ENCODE measurements around the gene BAZ1A. TPM values are rescaled to one million over a fixed set of nuclear protein-coding genes. Genes with fewer than 3 reads are reported as not detected.

BAZ1A gene
- total RNA-seq, 3 donors from 2014 or later: 34.1 to 65.3 (median 61.0) TPM

- H3K4me3 ChIP-seq: no peak overlapping the region
- TF ChIP-seq CTCF (IDR thresholded peaks at IDR 0.05) (no peak), POLR2AphosphoS5 (IDR thresholded peaks at IDR 0.05) (no peak), POLR2A (IDR thresholded peaks at IDR 0.05) (no peak)
- no peaks in the 10 kb centered on the region for H3K36me3 ChIP-seq
- no peaks in the 10 kb centered on the region for H3K27me3 ChIP-seq
- no peaks in the 10 kb centered on the region for H3K9me3 ChIP-seq
- DNase-seq (ENCODE audit: low spot score in 2 of 2): no peak
- intact Hi-C loops (cut with DNase I; ENCODE audit: low total_unique reads): no loop called here
- no peak overlapping the region for H3K27ac ChIP-seq
- no peaks in the 10 kb centered on the region for H3K4me1 ChIP-seq
These were observed 141.9 kb downstream of the BAZ1A start for GRCh38 chr14:34733245-34733644.

- no peak for DNase-seq (ENCODE audit: low spot score in 2 of 2)
- Histone ChIP-seq H3K4me1 (no peaks in the 10 kb centered on the region), H3K27me3 (no peaks in the 10 kb centered on the region), H3K4me3 (no peak overlapping the region), H3K27ac (no peak overlapping the region), H3K36me3 (no peaks in the 10 kb centered on the region), H3K9me3 (no peaks in the 10 kb centered on the region)
- TF ChIP-seq CTCF (IDR thresholded peaks at IDR 0.05) (no peak), POLR2A (IDR thresholded peaks at IDR 0.05) (no peak), POLR2AphosphoS5 (IDR thresholded peaks at IDR 0.05) (no peak)
- intact Hi-C loops (cut with DNase I; ENCODE audit: low total_unique reads): no loop called here
These were observed 142.4 kb downstream of the BAZ1A start for GRCh38 chr14:34732802-34733201.

- no peak overlapping the region for H3K4me3 ChIP-seq
- no peaks in the 10 kb centered on the region for H3K27me3 ChIP-seq
- TF ChIP-seq POLR2A (IDR thresholded peaks at IDR 0.05) (no peak), CTCF (IDR thresholded peaks at IDR 0.05) (no peak), POLR2AphosphoS5 (IDR thresholded peaks at IDR 0.05) (no peak)
- intact Hi-C loops (cut with DNase I; ENCODE audit: low total_unique reads): no loop called here
- no peaks in the 10 kb centered on the region for H3K36me3 ChIP-seq
- H3K4me1 ChIP-seq: no peaks in the 10 kb centered on the region
- no peak overlapping the region for H3K27ac ChIP-seq
- no peaks in the 10 kb centered on the region for H3K9me3 ChIP-seq
- no peak for DNase-seq (ENCODE audit: low spot score in 2 of 2)
These were observed 151.3 kb downstream of the BAZ1A start for GRCh38 chr14:34723867-34724266.

GRCh38 chr14:34722723-34723545 lies 152.2 kb downstream of the BAZ1A start:
- TF ChIP-seq POLR2AphosphoS5 (IDR thresholded peaks at IDR 0.05) (no peak), CTCF (IDR thresholded peaks at IDR 0.05) (peak; percentile 61 to 71 (median 63))
- H3K4me1 ChIP-seq: no peaks in the 10 kb centered on the region
- intact Hi-C loops (cut with DNase I; ENCODE audit: low total_unique reads): no loop called here
- H3K27me3 ChIP-seq: no peaks in the 10 kb centered on the region
- no peaks in the 10 kb centered on the region for H3K36me3 ChIP-seq
- no peaks in the 10 kb centered on the region for H3K9me3 ChIP-seq
- no peak for DNase-seq (ENCODE audit: low spot score in 2 of 2)
- no peak overlapping the region for H3K4me3 ChIP-seq
- no peak overlapping the region for H3K27ac ChIP-seq

- no peak for DNase-seq (ENCODE audit: low spot score in 2 of 2)
- no peaks in the 10 kb centered on the region for H3K9me3 ChIP-seq
- no peak overlapping the region for H3K4me3 ChIP-seq
- H3K4me1 ChIP-seq: no peaks in the 10 kb centered on the region
- intact Hi-C loops (cut with DNase I; ENCODE audit: low total_unique reads): no loop called here
- TF ChIP-seq CTCF (IDR thresholded peaks at IDR 0.05): no peak
- no peak for TF ChIP-seq POLR2AphosphoS5 (IDR thresholded peaks at IDR 0.05)
- no peak for TF ChIP-seq POLR2A (IDR thresholded peaks at IDR 0.05)
- H3K27ac ChIP-seq: no peak overlapping the region
- H3K27me3 ChIP-seq: no peaks in the 10 kb centered on the region
- no peaks in the 10 kb centered on the region for H3K36me3 ChIP-seq
These were observed 154.0 kb downstream of the BAZ1A start for GRCh38 chr14:34721129-34721528.
